Stimulated activated CD8-positive, alpha-beta memory T cell treated with anti-CD3 and anti-CD28 coated beads, Interleukin-2, amount 100 ng/mL, for 48 hours (primary cell): Measurements from ENCODE around the gene GRAPL.
"Not testable (repeated sequence)": the region's sequence is repeated elsewhere in the genome, so short reads cannot be mapped to it uniquely, and the experiment has no call there.

Experiments
- DNase-seq, 2 donors: peaks; one replicate each; pipeline ENCODE4 v3.0.0-alpha.2; 2020; ENCODE audit warnings: low read depth in 2 of 2

GRAPL gene

GRCh38 chr17:19127148-19127980, at the start of gene GRAPL:
Gene GRAPL, plus strand, starts transcription at chr17:19127589. Its CDS starts 31 bp downstream, at chr17:19127620.
- DNase-seq = not testable (repeated sequence)

GRCh38 chr17:19088804-19089685, 38.3 kb upstream of the GRAPL start:
- DNase-seq = not testable (repeated sequence)

GRCh38 chr17:19090058-19090772, 37.2 kb upstream of the GRAPL start:
- not testable (repeated sequence) for DNase-seq

GRCh38 chr17:19092737-19093683, 34.4 kb upstream of the GRAPL start:
- DNase-seq = not testable (repeated sequence)

- DNase-seq = not testable (repeated sequence)
Measured at GRCh38 chr17:19093684-19094438, 33.5 kb upstream of the GRAPL start.

GRCh38 chr17:19108517-19108916, 18.9 kb upstream of the GRAPL start:
- DNase-seq = not testable (repeated sequence)

- DNase-seq = not testable (repeated sequence)
Measured at GRCh38 chr17:19110189-19111097, 16.9 kb upstream of the GRAPL start.

GRCh38 chr17:19111111-19111711, 16.2 kb upstream of the GRAPL start:
- peak in 1 of 2 donors; percentile 18 for DNase-seq

- DNase-seq = peak in 1 of 2 donors; percentile 79
Measured at GRCh38 chr17:19111801-19112458, 15.5 kb upstream of the GRAPL start.

- DNase-seq = not testable (repeated sequence)
Measured at GRCh38 chr17:19112459-19112826, 14.9 kb upstream of the GRAPL start.

- not testable (repeated sequence) for DNase-seq
Measured at GRCh38 chr17:19118695-19119094, 8.7 kb upstream of the GRAPL start.

GRCh38 chr17:19125289-19125688, 2.1 kb upstream of the GRAPL start:
- DNase-seq = not testable (repeated sequence)

GRCh38 chr17:19129500-19129899, 2.1 kb downstream of the GRAPL start:
- not testable (repeated sequence) for DNase-seq

GRCh38 chr17:19131108-19131507, 3.7 kb downstream of the GRAPL start:
- not testable (repeated sequence) for DNase-seq

- not testable (repeated sequence) for DNase-seq
Measured at GRCh38 chr17:19131772-19132171, 4.4 kb downstream of the GRAPL start.

GRCh38 chr17:19133793-19134192, 6.4 kb downstream of the GRAPL start:
- not testable (repeated sequence) for DNase-seq

GRCh38 chr17:19135391-19135790, 8.0 kb downstream of the GRAPL start:
- DNase-seq = not testable (repeated sequence)

GRCh38 chr17:19136138-19136537, 8.7 kb downstream of the GRAPL start:
- not testable (repeated sequence) for DNase-seq
